B cell (primary cell): ENCODE data around the gene NCOA3. TPM values are rescaled to one million over a fixed set of nuclear protein-coding genes. Genes with fewer than 3 reads are reported as not detected.

Experiments
- ATAC-seq: fragments of 200-7000 bp; cut with Tn5 transposase; one replicate; pipeline ENCODE4 v1.10.0; 2021; ENCODE audit warnings: low read depth, mild to moderate bottlenecking, moderate number of reproducible peaks, moderate library complexity
- CTCF ChIA-PET: fragments of 350-600 bp; sonication (Branson Sonifier 250); formaldehyde crosslinking; loops from one replicate; lab custom pipeline; 2021; ENCODE audit warnings: antibody characterized with exemption, inconsistent platforms; lab: Charles Lee
- POLR2A ChIA-PET: fragments of 350-600 bp; sonication (Branson Sonifier 250); formaldehyde crosslinking; loops from one replicate; lab custom pipeline; 2021; ENCODE audit warnings: antibody characterized with exemption; lab: Charles Lee
- DNase-seq: peaks from one replicate; pipeline ENCODE4 v3.0.0; 2013
- H2AFZ ChIP-seq: 2 replicates; pipeline ENCODE4 v1.6.1; 2012; ENCODE audit warnings: mild to moderate bottlenecking, low read depth, low read length; ENCODE audit not compliant: insufficient read depth, poor library complexity, severe bottlenecking
- H3K27ac ChIP-seq, 2 donors: 1 replicate in 1 of 2; 2 replicates in 1 of 2; pipeline ENCODE4 v1.5.1; 2012 to 2013; ENCODE audit warnings: low read length in 2 of 2, mild to moderate bottlenecking in 2 of 2, moderate library complexity in 1 of 2
- H3K27me3 ChIP-seq, 4 experiments: fragments of 200-600 bp in 1 of 4; sonication (generic) in 1 of 4; replicated peaks in 1 of 4; 1 replicate in 2 of 4; 2 replicates in 2 of 4; pipeline versions ENCODE4 v1.6.1 to v1.7.0; 2013 to 2016; ENCODE audit warnings: low read length in 3 of 4, mild to moderate bottlenecking in 2 of 4, mixed read lengths in 1 of 4, moderate library complexity in 1 of 4; ENCODE audit not compliant: insufficient read depth in 4 of 4, control insufficient read depth in 3 of 4; ENCODE audit errors: control extremely low read depth in 1 of 4
- H3K36me3 ChIP-seq, 2 experiments: replicated peaks in 1 of 2; 1 replicate in 1 of 2; 2 replicates in 1 of 2; pipeline versions ENCODE4 v1.6.1 to v1.7.1; 2013; ENCODE audit warnings: low read length in 1 of 2; ENCODE audit not compliant: insufficient read depth in 2 of 2, control insufficient read depth in 1 of 2; ENCODE audit errors: control extremely low read depth in 1 of 2, extremely low read depth in 1 of 2
- H3K4me1 ChIP-seq, 2 donors: fragments of 200-600 bp in 1 of 2; sonication (generic) in 1 of 2; 1 replicate in 1 of 2; 2 replicates in 1 of 2; pipeline versions ENCODE4 v1.5.1 to v1.6.1; 2013 to 2017; ENCODE audit warnings: low read length in 2 of 2; ENCODE audit not compliant: control insufficient read depth in 2 of 2, insufficient read depth in 2 of 2
- H3K4me2 ChIP-seq: replicated peaks from 2 replicates; pipeline ENCODE3; 2012; ENCODE audit warnings: mild to moderate bottlenecking, low read depth, low read length; ENCODE audit not compliant: poor library complexity, severe bottlenecking
- H3K4me3 ChIP-seq, 5 experiments: fragments of 200-600 bp in 1 of 5; sonication (generic) in 1 of 5; 1 replicate in 3 of 5; 2 replicates in 2 of 5; pipeline versions ENCODE4 v1.5.1 to v1.7.0; 2011 to 2016; ENCODE audit warnings: low read length in 4 of 5, mild to moderate bottlenecking in 4 of 5, low read depth in 2 of 5, control low read depth in 1 of 5, moderate library complexity in 1 of 5; ENCODE audit not compliant: insufficient read depth in 1 of 5; ENCODE audit errors: control extremely low read depth in 1 of 5, extremely low read depth in 1 of 5
- H3K79me2 ChIP-seq: fragments of 200-600 bp; sonication (generic); one replicate; pipeline ENCODE4 v1.6.0; 2016; ENCODE audit warnings: low read length; ENCODE audit not compliant: control insufficient read depth, insufficient read depth
- H3K9ac ChIP-seq: fragments of 200-600 bp; sonication (generic); 2 replicates; pipeline ENCODE4 v1.6.1; 2017; ENCODE audit warnings: mild to moderate bottlenecking, low read length, moderate library complexity
- H3K9me3 ChIP-seq, 3 donors: one replicate each; pipeline versions ENCODE4 v1.6.1 to v1.7.1; 2013; ENCODE audit warnings: low read length in 2 of 3; ENCODE audit not compliant: control insufficient read depth in 2 of 3, insufficient read depth in 1 of 3; ENCODE audit errors: control extremely low read depth in 1 of 3
- H4K20me1 ChIP-seq: 2 replicates; pipeline ENCODE4 v1.6.0; 2012; ENCODE audit warnings: mild to moderate bottlenecking, low read length; ENCODE audit not compliant: insufficient read depth, control insufficient read depth, poor library complexity, severe bottlenecking
- H3K27ac Mint-ChIP-seq: one replicate; pipeline ENCODE4 v1.8.0; 2021; ENCODE audit warnings: mixed read lengths
- H3K27me3 Mint-ChIP-seq: one replicate; pipeline ENCODE4 v1.8.0; 2021; ENCODE audit warnings: mixed read lengths
- H3K4me1 Mint-ChIP-seq: one replicate; pipeline ENCODE4 v1.8.0; 2021; ENCODE audit warnings: mixed read lengths
- H3K4me3 Mint-ChIP-seq: one replicate; pipeline ENCODE4 v1.8.0; 2021; ENCODE audit warnings: mixed read lengths
- H3K9me3 Mint-ChIP-seq: one replicate; pipeline ENCODE4 v1.8.0; 2022; ENCODE audit warnings: mixed read lengths; ENCODE audit not compliant: insufficient read depth
- EZH2 ChIP-seq: IDR thresholded peaks from 2 replicates; pipeline ENCODE4 v1.6.1; 2012; ENCODE audit warnings: borderline replicate concordance, low read depth, mild to moderate bottlenecking, moderate library complexity, low read length; ENCODE audit not compliant: insufficient read depth, poor library complexity, severe bottlenecking
- WGBS: methylation state at CpG from one replicate; pipeline ENCODE4 v1.1.5; 2013; ENCODE audit warnings: missing lambda C conversion rate; ENCODE audit not compliant: insufficient coverage; 5-methylcytosine and 5-hydroxymethylcytosine counted together
- intact Hi-C: fragments of 100-400 bp; cut with micrococcal nuclease; formaldehyde crosslinking; loops from one replicate; pipeline ENCODE4 v1.10.0; 2022
- polyA plus RNA-seq: library from polyadenylated mRNA; depleted of rRNA; stranded (reverse); fragments of >200 nt; gene quantifications from 2 replicates; pipeline ENCODE4 v1.2.3, GENCODE V29; 2012
- total RNA-seq, 2 donors: library from RNA; stranded (reverse); fragments of 120-200 nt in 1 of 2; gene quantifications; 1 replicate in 1 of 2; 2 replicates in 1 of 2; pipeline versions ENCODE4 v1.2.3 to v1.2.4, GENCODE V29; 2013 to 2022
- TF ChIP-seq, protein P1 (sequence below): fragments of 200-600 bp; IDR thresholded peaks from one replicate; pipeline ENCODE4 v1.8.0; 2022; ENCODE audit warnings: antibody characterized with exemption, mild to moderate bottlenecking

Gene NCOA3
- total and polyA plus RNA-seq, 2 donors (not counting 1 experiment from before 2014, with no cell fraction given), result 54.0 to 309 TPM

DNA sequence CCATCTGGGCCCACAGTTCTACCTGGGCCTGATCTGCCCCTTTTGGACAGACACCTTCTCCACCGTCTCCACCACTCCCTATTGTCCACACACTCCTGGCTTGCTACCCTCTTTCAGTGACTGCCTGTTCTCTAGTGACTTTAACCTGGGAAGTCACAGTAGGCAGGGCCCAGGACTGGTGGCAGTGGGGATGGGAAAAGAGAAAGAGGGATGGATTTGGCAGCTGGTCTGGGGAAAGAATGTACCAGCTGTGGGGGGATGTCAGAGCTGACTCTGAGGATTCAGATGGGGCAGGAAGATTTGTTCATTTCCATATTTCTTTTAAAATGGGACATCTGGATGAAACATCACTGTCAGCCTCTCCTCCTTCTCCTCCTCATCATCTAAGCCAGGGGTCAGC lies 198.1 kb downstream of the NCOA3 start:
- H3K27ac ChIP-seq, result no peak overlapping the region
- WGBS, result no CpG with 5 or more reads among the region's 1 CpG
- Mint-ChIP-seq H3K27ac (no peak overlapping the region), H3K4me3 (no peak overlapping the region), H3K4me1 (peaks cover 1% of the 10 kb centered on the region), H3K27me3 (peaks cover 15% of the 10 kb centered on the region), H3K9me3 (peaks cover 2% of the 10 kb centered on the region)
- H2AFZ ChIP-seq, result no peak overlapping the region
- H3K4me1 ChIP-seq, result no peaks in the 10 kb centered on the region
- H4K20me1 ChIP-seq, result no peaks in the 10 kb centered on the region
- intact Hi-C loops, result no loop called here
- H3K4me2 ChIP-seq, result no peak overlapping the region
- H3K79me2 ChIP-seq, result no peaks in the 10 kb centered on the region
- H3K36me3 ChIP-seq, result no peaks in the 10 kb centered on the region
- POLR2A ChIA-PET, result no interaction called here
- ATAC-seq (no peak), DNase-seq (no peak)
- no peak for TF ChIP-seq EZH2
- TF ChIP-seq, protein P1, sequence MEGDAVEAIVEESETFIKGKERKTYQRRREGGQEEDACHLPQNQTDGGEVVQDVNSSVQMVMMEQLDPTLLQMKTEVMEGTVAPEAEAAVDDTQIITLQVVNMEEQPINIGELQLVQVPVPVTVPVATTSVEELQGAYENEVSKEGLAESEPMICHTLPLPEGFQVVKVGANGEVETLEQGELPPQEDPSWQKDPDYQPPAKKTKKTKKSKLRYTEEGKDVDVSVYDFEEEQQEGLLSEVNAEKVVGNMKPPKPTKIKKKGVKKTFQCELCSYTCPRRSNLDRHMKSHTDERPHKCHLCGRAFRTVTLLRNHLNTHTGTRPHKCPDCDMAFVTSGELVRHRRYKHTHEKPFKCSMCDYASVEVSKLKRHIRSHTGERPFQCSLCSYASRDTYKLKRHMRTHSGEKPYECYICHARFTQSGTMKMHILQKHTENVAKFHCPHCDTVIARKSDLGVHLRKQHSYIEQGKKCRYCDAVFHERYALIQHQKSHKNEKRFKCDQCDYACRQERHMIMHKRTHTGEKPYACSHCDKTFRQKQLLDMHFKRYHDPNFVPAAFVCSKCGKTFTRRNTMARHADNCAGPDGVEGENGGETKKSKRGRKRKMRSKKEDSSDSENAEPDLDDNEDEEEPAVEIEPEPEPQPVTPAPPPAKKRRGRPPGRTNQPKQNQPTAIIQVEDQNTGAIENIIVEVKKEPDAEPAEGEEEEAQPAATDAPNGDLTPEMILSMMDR, result no peak
- CTCF ChIA-PET, result no interaction called here
- no peak overlapping the region for H3K4me3 ChIP-seq
- no peaks in the 10 kb centered on the region for H3K27me3 ChIP-seq
- no peak overlapping the region for H3K9ac ChIP-seq
- peaks cover 0 to 11% (median 0%) of the 10 kb centered on the region in 3 donors for H3K9me3 ChIP-seq

GRCh38 chr20:47700327-47700726 lies 198.6 kb downstream of the NCOA3 start:
- Mint-ChIP-seq H3K27ac (no peak overlapping the region), H3K27me3 (peaks cover 18% of the 10 kb centered on the region), H3K9me3 (peaks cover 2% of the 10 kb centered on the region), H3K4me1 (peaks cover 1% of the 10 kb centered on the region), H3K4me3 (no peak overlapping the region)
- no peak for TF ChIP-seq EZH2
- TF ChIP-seq, protein P1, result no peak
- Histone ChIP-seq H4K20me1 (no peaks in the 10 kb centered on the region), H3K4me2 (no peak overlapping the region), H3K27me3 (no peaks in the 10 kb centered on the region), H2AFZ (no peak overlapping the region), H3K9ac (no peak overlapping the region), H3K4me3 (no peak overlapping the region), H3K9me3 (peaks cover 0 to 11% (median 0%) of the 10 kb centered on the region in 3 donors), H3K27ac (no peak overlapping the region), H3K36me3 (no peaks in the 10 kb centered on the region), H3K4me1 (no peaks in the 10 kb centered on the region), H3K79me2 (no peaks in the 10 kb centered on the region)
- CTCF ChIA-PET, result no interaction called here
- intact Hi-C loops, result no loop called here
- WGBS, result 85% methylated on average over 6 of the region's 7 CpGs
- POLR2A ChIA-PET, result no interaction called here
- DNase-seq (no peak), ATAC-seq (no peak)
